Stimulated activated CD8-positive, alpha-beta memory T cell treated with anti-CD3 and anti-CD28 coated beads, Interleukin-7, amount 100 ng/mL, for 24 hours (primary cell): ENCODE results near the gene CASZ1.

Source experiments
- DNase-seq: peaks from one replicate; pipeline ENCODE4 v3.0.0-alpha.2; 2020; ENCODE audit warnings: low read depth

CASZ1 gene

DNA sequence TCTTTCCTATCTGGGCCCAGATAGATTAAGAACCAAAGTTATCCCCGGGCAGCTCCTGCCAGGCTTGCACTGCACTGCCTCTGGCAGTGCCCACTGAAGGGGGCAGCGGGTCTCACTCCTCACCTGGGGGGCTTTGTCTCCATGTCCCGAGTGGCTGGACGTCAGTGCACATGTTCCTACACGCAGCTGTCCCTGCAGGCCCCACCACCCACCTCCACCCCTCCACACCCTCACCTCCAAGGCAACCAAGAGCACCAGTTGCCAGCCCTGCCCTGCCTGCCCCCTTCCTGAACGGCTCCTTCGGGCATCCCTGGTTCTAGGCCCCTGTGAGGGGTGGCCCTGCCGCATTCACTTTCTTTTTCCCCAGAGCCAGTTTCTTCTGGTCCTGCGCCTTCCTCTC lies 174.5 kb downstream of the CASZ1 start:
- no peak for DNase-seq

DNA sequence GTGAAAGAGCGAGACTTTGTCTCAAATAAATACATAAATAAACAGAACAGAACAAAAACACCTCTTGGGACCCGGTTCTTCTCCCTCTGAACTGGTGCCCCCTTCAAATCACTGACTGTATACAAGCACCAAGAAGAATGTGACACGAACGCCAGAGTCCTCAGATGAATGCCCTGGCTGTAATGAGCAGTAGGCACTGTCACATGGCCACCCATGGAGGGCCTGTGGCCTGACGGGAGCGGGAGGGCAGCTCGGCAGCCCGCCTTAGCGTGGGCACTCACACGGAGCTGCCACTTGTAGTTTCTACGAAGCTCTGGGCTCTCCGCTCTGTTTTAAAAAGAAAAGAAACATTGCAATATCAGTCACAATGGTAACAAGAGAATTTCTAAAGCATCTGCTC lies 175.7 kb downstream of the CASZ1 start:
- DNase-seq, result no peak

GRCh38 chr1:10617931-10618885 lies 178.2 kb downstream of the CASZ1 start:
- no peak for DNase-seq

DNA sequence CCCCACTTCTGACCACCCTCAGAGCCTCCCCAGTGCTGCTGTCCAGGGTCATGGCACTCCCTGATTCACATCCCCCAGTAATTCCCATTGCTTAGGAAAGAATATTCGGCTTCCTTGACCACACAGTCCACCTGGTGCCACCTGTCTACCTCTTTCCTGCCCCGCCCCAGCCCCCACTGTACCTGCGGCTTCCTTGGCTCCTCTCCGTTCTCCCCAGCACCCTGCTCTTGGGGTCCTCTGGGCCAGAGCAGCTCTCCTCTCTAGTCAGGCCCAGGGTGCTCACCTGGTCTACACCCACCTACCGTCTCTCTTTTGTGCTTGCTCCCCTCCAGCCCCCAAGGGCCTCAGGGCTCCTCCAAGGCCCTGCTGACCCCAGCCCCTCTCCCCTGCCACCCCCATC lies 179.1 kb downstream of the CASZ1 start:
- DNase-seq, result no peak

GRCh38 chr1:10616696-10617095 lies 179.8 kb downstream of the CASZ1 start:
- DNase-seq, result no peak

- no peak for DNase-seq
Observed at GRCh38 chr1:10615932-10616671, 180.3 kb downstream of the CASZ1 start.

DNA sequence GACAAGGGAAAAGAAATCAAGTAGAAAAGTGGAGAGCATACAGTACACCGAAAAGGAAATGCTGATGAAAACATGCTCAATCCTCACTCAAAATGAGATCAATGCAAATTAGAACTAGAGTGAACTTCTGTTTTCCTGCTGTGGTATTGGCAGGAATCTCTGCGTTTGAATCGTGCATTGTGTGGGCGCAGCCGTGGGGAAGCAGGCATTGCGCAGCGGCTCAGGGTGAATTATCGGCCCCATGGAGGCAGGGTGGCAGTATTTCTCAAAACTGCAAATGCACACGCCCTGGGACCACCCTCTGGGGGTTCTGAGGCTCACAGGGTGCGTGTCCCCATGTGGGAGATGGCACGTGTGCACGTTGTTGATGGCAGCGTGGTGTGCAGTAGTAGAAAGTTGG lies 181.1 kb downstream of the CASZ1 start:
- no peak for DNase-seq

GRCh38 chr1:10614377-10615225 lies 181.8 kb downstream of the CASZ1 start:
- no peak for DNase-seq

DNA sequence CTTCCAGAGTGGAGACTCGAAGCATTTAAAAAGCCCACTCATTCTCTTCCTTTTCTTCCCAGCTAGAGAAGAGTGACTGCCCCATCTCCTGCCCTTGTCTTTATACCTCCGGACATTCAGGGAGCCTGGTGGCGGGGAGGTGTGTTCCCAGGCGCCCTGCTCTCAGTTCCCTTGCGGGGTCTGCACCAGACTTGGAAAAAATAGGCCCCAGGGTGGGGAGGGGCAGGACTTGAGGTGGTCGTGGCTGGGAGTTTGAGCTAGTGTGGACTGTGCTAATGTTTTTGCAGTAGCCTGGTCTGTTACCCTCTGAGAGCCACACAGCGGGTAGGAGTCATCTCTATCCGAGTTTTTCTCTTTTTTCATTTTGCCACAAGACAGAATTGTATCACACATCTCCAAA lies 182.6 kb downstream of the CASZ1 start:
- no peak for DNase-seq

- DNase-seq, result no peak
Observed at GRCh38 chr1:10613340-10613739, 183.1 kb downstream of the CASZ1 start.

- DNase-seq, result no peak
Observed at GRCh38 chr1:10612436-10613160, 183.8 kb downstream of the CASZ1 start.

- no peak for DNase-seq
Observed at GRCh38 chr1:10610901-10611600, 185.4 kb downstream of the CASZ1 start.

DNA sequence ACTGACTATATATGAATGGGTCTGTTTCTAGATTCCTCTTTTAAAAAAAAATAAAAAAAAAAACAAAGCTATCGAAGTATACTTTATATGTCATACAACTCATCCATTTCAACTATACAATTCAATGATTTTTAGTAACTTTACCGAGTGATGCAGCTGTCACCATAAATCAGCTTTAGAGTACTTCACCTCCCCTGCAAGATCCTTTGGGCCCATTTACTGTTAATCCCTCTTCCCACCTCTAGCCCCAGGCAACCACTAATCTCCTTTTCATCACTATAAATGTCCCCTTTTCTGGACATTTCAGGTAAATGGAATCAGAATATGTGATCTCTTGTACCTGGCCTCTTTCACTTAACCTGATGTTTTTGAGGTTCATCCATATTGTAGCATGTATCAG lies 187.8 kb downstream of the CASZ1 start:
- DNase-seq, result no peak

GRCh38 chr1:10607228-10607627 lies 189.2 kb downstream of the CASZ1 start:
- no peak for DNase-seq

DNA sequence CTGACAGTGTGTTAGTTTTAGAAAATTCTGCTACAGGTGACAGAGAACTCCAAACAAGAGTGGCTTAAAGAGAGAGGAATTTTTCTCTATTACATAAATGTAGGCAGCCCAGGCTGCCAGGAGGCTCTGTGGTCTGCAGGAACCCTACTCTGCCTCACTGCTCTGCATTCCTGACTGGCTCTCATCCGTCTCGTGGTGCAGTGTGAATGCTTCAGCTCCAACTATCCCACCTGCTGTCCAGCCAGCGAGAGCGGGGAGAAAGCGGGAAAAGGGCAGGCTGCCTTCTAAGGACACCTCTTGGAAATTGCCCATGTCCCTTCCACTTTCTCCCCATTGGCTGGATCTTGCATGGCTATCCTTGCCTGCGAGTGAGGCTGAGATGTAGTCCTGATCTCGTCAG lies 190.4 kb downstream of the CASZ1 start:
- no peak for DNase-seq

GRCh38 chr1:10604966-10605365 lies 191.5 kb downstream of the CASZ1 start:
- no peak for DNase-seq

- DNase-seq, result no peak
Observed at GRCh38 chr1:10602936-10603335, 193.5 kb downstream of the CASZ1 start.

- DNase-seq, result no peak
Observed at GRCh38 chr1:10601342-10602070, 194.9 kb downstream of the CASZ1 start.

GRCh38 chr1:10599194-10599861 lies 197.1 kb downstream of the CASZ1 start:
- DNase-seq, result no peak

- DNase-seq, result no peak
Observed at GRCh38 chr1:10598389-10598702, 198.1 kb downstream of the CASZ1 start.
